K562 (cell line): ENCODE data around the gene TMEM79. TPM values are rescaled to one million over a fixed set of nuclear protein-coding genes. Genes with fewer than 3 reads are reported as not detected.
A peak's percentile ranks its signal among the peaks of the same experiment; 100 is the strongest.

ENCODE experiments used
- ATAC-seq: fragments of 200-7000 bp; cut with Tn5 transposase; 3 replicates; pipeline ENCODE4 v1.9.1; 2020; ENCODE audit warnings: moderate library complexity
- BruUV-seq: library from RNA; stranded (reverse); fragments of 400-500 nt; replicated peaks from 2 replicates; lab custom pipeline; 2021; lab: Mats Ljungman, UMichigan
- CTCF ChIA-PET: fragments of 300-600 bp; formaldehyde crosslinking; extraction: SDS; loops from one replicate; lab custom pipeline; 2021; ENCODE audit warnings: low intra/inter-chr PET ratio; lab: Yijun Ruan, JAX
- POLR2A ChIA-PET: fragments of 300-600, 350-650 bp; sonication (Branson Sonifier 250); formaldehyde crosslinking; extraction: SDS; loops from one replicate; lab custom pipeline; 2021; ENCODE audit warnings: antibody characterized with exemption, inconsistent platforms; lab: Yijun Ruan, JAX
- DNase-seq, 4 experiments: peaks; one replicate each; pipeline versions ENCODE4 v3.0.0 to v3.0.0-alpha.2; 2011 to 2018; ENCODE audit warnings: low spot score in 3 of 4, mixed read lengths in 3 of 4; ENCODE audit errors: extremely low read depth in 1 of 4
- FAIRE-seq: peaks from 2 replicates; lab custom pipeline; 2011; peaks lifted over from hg19 to GRCh38; lab: Jason Lieb, UNC
- H2AFZ ChIP-seq: 2 replicates; pipeline ENCODE4 v1.6.0; 2011; ENCODE audit warnings: low read depth, low read length, control low read depth, inconsistent platforms
- H3K27ac ChIP-seq: fragments of 200-600 bp; 3 replicates; pipeline ENCODE4 v1.8.0; 2011; ENCODE audit warnings: low read depth, mild to moderate bottlenecking, control low read depth, inconsistent platforms, low read length, moderate library complexity, mixed read lengths; ENCODE audit errors: extremely low read depth
- H3K27me3 ChIP-seq, 2 experiments: fragments of 300-600 bp in 1 of 2; 2 replicates in 1 of 2; 3 replicates in 1 of 2; pipeline versions ENCODE4 v1.6.0 to v1.8.0; 2011; ENCODE audit warnings: inconsistent platforms in 2 of 2, low read length in 2 of 2, mild to moderate bottlenecking in 1 of 2, mixed read lengths in 1 of 2, moderate library complexity in 1 of 2; ENCODE audit not compliant: control insufficient read depth in 2 of 2, insufficient read depth in 2 of 2
- H3K36me3 ChIP-seq: fragments of 300-600 bp; 3 replicates; pipeline ENCODE4 v1.8.0; 2011; ENCODE audit warnings: mild to moderate bottlenecking, low read length, inconsistent platforms; ENCODE audit not compliant: control insufficient read depth, insufficient read depth
- H3K4me1 ChIP-seq, 2 experiments: fragments of 200-600 bp in 1 of 2; replicated peaks in 1 of 2; 2 replicates in 1 of 2; 3 replicates in 1 of 2; pipeline versions ENCODE4 v1.5.1 to v1.8.0; 2011; ENCODE audit warnings: inconsistent platforms in 2 of 2, low read length in 2 of 2, mild to moderate bottlenecking in 1 of 2, mixed read lengths in 1 of 2, moderate library complexity in 1 of 2; ENCODE audit not compliant: control insufficient read depth in 2 of 2, insufficient read depth in 2 of 2
- H3K4me2 ChIP-seq: 2 replicates; pipeline ENCODE4 v1.6.1; 2011; ENCODE audit warnings: low read length, control low read depth, inconsistent platforms, mixed read lengths; ENCODE audit not compliant: insufficient read depth
- H3K4me3 ChIP-seq: fragments of 200-600 bp; sonication (generic), shearing (Covaris generic); 2 replicates; pipeline ENCODE4 v1.5.1; 2016; ENCODE audit warnings: control low read depth, inconsistent platforms
- H3K79me2 ChIP-seq: fragments of 200-600 bp; 3 replicates; pipeline ENCODE4 v1.8.0; 2011; ENCODE audit warnings: low read length, inconsistent platforms; ENCODE audit not compliant: control insufficient read depth, insufficient read depth
- H3K9ac ChIP-seq, 2 experiments: 2 replicates each; pipeline versions ENCODE4 v1.6.0 to v1.6.1; 2011; ENCODE audit warnings: low read depth in 2 of 2, low read length in 2 of 2, control low read depth in 1 of 2, inconsistent platforms in 1 of 2, mild to moderate bottlenecking in 1 of 2, mixed read lengths in 1 of 2; ENCODE audit not compliant: insufficient read depth in 1 of 2
- H3K9me1 ChIP-seq: one replicate; pipeline ENCODE4 v1.6.0; 2011; ENCODE audit warnings: inconsistent platforms, mild to moderate bottlenecking, low read length, moderate library complexity; ENCODE audit not compliant: control insufficient read depth, insufficient read depth
- H3K9me3 ChIP-seq: replicated peaks from 2 replicates; pipeline ENCODE4 v1.5.1; 2011; ENCODE audit warnings: low read depth, low read length, inconsistent platforms; ENCODE audit not compliant: control insufficient read depth, insufficient read depth
- H4K20me1 ChIP-seq: replicated peaks from 2 replicates; pipeline ENCODE4 v1.6.1; 2011; ENCODE audit warnings: low read length, inconsistent platforms, mixed read lengths; ENCODE audit not compliant: control insufficient read depth, insufficient read depth
- FUS ChIP-seq: fragments of 200-400 bp; formaldehyde crosslinking; optimal IDR thresholded peaks from 2 replicates; pipeline ENCODE3; 2017; ENCODE audit warnings: low read depth, low read length
- MAFK ChIP-seq: IDR thresholded peaks from 2 replicates; pipeline ENCODE4 v1.6.1; 2011; ENCODE audit warnings: low read length, improper control_type of control experiment
- NR4A1 ChIP-seq, 2 experiments: fragments of 250-450 bp in 1 of 2; fragments of 450-650 bp in 1 of 2; sonication (Bioruptor Pico) in 1 of 2; IDR thresholded peaks; 2 replicates each; pipeline versions ENCODE4 v1.4.0 to v1.6.1; 2016 to 2020; ENCODE audit warnings: mild to moderate bottlenecking in 2 of 2, missing compliant biosample characterization in 1 of 2, missing genetic modification characterization in 1 of 2, moderate library complexity in 1 of 2
- POLR2A ChIP-seq: fragments of 450-650 bp; conservative IDR thresholded peaks from 2 replicates; pipeline ENCODE4 v1.6.1; 2016
- POLR2AphosphoS5 ChIP-seq: IDR thresholded peaks from 2 replicates; pipeline ENCODE4 v1.6.1; 2011; ENCODE audit warnings: mild to moderate bottlenecking, low read depth, low read length, moderate library complexity; ENCODE audit not compliant: control insufficient read depth, insufficient read depth
- PRMT5 ChIP-seq: sonication (generic); formaldehyde crosslinking; IDR thresholded peaks from 2 replicates; pipeline ENCODE4 v1.5.0; 2020; ENCODE audit warnings: missing genetic modification reagents
- RAD51 ChIP-seq: fragments of 450-650 bp; IDR thresholded peaks from 2 replicates; pipeline ENCODE4 v1.7.1; 2016; ENCODE audit warnings: low read depth, mild to moderate bottlenecking, borderline replicate concordance
- RFX7 ChIP-seq: fragments of 250-450 bp; sonication (Bioruptor Pico); IDR thresholded peaks from 2 replicates; pipeline ENCODE4 v1.5.1; 2021; ENCODE audit warnings: mild to moderate bottlenecking
- U2AF2 ChIP-seq: fragments of 200-400 bp; formaldehyde crosslinking; optimal IDR thresholded peaks from 2 replicates; pipeline ENCODE3; 2017; ENCODE audit warnings: low read depth, mild to moderate bottlenecking, low read length
- UBTF ChIP-seq, 2 experiments: IDR thresholded peaks; 2 replicates each; pipeline ENCODE4 v1.6.1; 2012; ENCODE audit warnings: improper control_type of control experiment in 2 of 2, low read depth in 2 of 2, low read length in 2 of 2, borderline replicate concordance in 1 of 2
- XRCC4 ChIP-seq: IDR thresholded peaks from one replicate; pipeline ENCODE4 v1.6.1; 2011; ENCODE audit not compliant: insufficient read depth, insufficient read length; ENCODE audit errors: extremely low read depth
- ZFP36 ChIP-seq: fragments of 150-350 bp; IDR thresholded peaks from 2 replicates; pipeline ENCODE4 v1.6.1; 2018; ENCODE audit warnings: low read length, low read depth; ENCODE audit not compliant: partially characterized antibody
- ZNF780A ChIP-seq: fragments of 250-450 bp; sonication (Bioruptor Pico); IDR thresholded peaks from 2 replicates; pipeline ENCODE4 v1.5.0; 2021; ENCODE audit warnings: mild to moderate bottlenecking
- WGBS: fragments of 100-300 bp; shearing (Covaris generic); methylation state at CpG from one replicate; pipeline ENCODE4 v1.1.6; 2016; ENCODE audit warnings: low coverage, mixed read lengths; ENCODE audit not compliant: insufficient coverage; ENCODE audit errors: missing lambda C conversion rate; 5-methylcytosine and 5-hydroxymethylcytosine counted together
- in situ Hi-C: fragments of 300-500 bp; cut with MboI; formaldehyde crosslinking; loops from 4 replicates; pipeline ENCODE4 v1.15.0; 2018; ENCODE audit warnings: inconsistent platforms, mixed read lengths
- intact Hi-C: fragments of 100-400 bp; cut with micrococcal nuclease; formaldehyde crosslinking; loops from 2 replicates; pipeline ENCODE4 v1.14.2; 2022
- polyA plus RNA-seq, 8 experiments: library from polyadenylated mRNA; depleted of rRNA in 4 of 8; stranded (reverse) in 5 of 8; unstranded in 3 of 8; fragments of >200 nt; fragmentation: Nextera tagmentation in 2 of 8; fragmentation: Illumina TruSeq in 1 of 8; extraction: Ambion mirVana in 2 of 8; extraction: Trizol in 1 of 8; gene quantifications; 2 replicates each; pipeline versions ENCODE4 v1.2.1 to v1.2.3, GENCODE V29; 2011 to 2014; ENCODE audit warnings: inconsistent platforms in 1 of 8, missing spikeins in 1 of 8
- total RNA-seq, 7 experiments: library from RNA; depleted of rRNA in 6 of 7; stranded (reverse); fragments of >200 nt in 6 of 7; fragmentation: Illumina TruSeq in 2 of 7; extraction: Trizol in 2 of 7; gene quantifications; 2 replicates each; pipeline versions ENCODE4 v1.2.1 to v1.2.3, GENCODE V29; 2011 to 2021; ENCODE audit warnings: low replicate concordance in 1 of 7
- TF ChIP-seq, protein P1 (sequence below): fragments of 450-650 bp; formaldehyde crosslinking; IDR thresholded peaks from 2 replicates; pipeline ENCODE4 v1.4.0; 2020; ENCODE audit warnings: mild to moderate bottlenecking, moderate library complexity

The TMEM79 gene
- total and polyA plus RNA-seq, 9 of the 15 experiments (the other 6 are each of a cell fraction or from before 2014, with no cell fraction given), result 0.69 to 6.8 (median 4.0) TPM

- TF ChIP-seq MAFK (no peak), ZFP36 (peak; percentile 59)
Observed at GRCh38 chr1:156245451-156246232, 38.5 kb upstream of the TMEM79 start (continued).

DNA sequence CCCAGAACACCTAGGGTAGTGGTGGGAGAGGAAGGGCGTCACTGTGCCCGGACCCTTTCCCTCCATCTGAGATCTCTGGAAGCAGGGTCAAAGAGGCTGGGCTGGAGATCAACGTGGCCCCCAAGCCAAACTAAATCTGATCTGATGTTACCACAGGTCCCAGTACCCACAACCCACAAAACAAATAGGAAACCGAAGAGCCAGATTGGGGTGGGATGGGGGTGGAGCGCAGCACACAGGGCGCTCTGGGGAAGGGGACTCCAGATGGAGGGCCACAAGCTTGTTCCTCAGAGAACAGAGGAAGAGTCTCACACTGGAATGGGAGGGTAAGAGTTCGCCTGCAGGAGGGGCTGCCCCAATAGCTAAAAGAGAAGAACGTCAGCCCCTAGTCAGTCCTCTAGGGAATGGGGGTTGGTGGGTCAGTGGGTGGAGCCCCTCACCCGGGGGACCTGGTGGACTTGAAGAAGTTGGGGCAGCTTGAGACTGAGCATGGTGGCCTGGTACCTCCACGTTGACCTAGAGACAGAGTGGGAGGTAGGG lies 37.8 kb upstream of the TMEM79 start:
- Histone ChIP-seq H3K4me2 (no peak overlapping the region), H4K20me1 (no peaks in the 10 kb centered on the region; the same call in 1 of the 2 replicates), H3K27me3 (no peaks in the 10 kb centered on the region), H2AFZ (no peak overlapping the region), H3K79me2 (no peaks in the 10 kb centered on the region), H3K9me1 (peaks cover 3% of the 10 kb centered on the region), H3K4me1 (peaks cover 0 to 55% of the 10 kb centered on the region in 2 experiments; a peak in 3 of 5 replicates), H3K36me3 (peaks cover 24% of the 10 kb centered on the region; the same call in 2 of the 3 replicates), H3K9ac (peak overlapping the region in 1 of 2 experiments; percentile 83; a peak in 2 of 4 replicates), H3K9me3 (no peaks in the 10 kb centered on the region), H3K4me3 (no peak overlapping the region), H3K27ac (no peak overlapping the region)
- CTCF ChIA-PET, result no interaction called here
- WGBS, result 20% methylated on average over 10 of the region's 10 CpGs
- in situ Hi-C loops, result no loop called here
- no peak for ATAC-seq
- DNase-seq, result peak in 1 of 4 experiments; percentile 29
- intact Hi-C loops, result no loop called here
- TF ChIP-seq UBTF (IDR thresholded peaks at IDR 0.05; ENCODE audit: borderline replicate concordance in 1 of 2, low read depth in 2 of 2, low read length in 2 of 2) (no peak), RAD51 (no peak), POLR2AphosphoS5 (peak; percentile 16; the same call in 1 of the 2 replicates), ZNF780A (no peak), XRCC4 (no peak), RFX7 (CRISPR knock-in tag) (no peak), U2AF2 (no peak), NR4A1 (CRISPR knock-in tag; IDR thresholded peaks at IDR 0.05) (no peak), NR4A1 (tag; IDR thresholded peaks at IDR 0.05) (no peak), FUS (no peak), PRMT5 (CRISPR knock-in tag) (no peak), POLR2A (0 out of 2 replicates have a peak, but pooled peaks have one; percentile 2)
- TF ChIP-seq, protein P1, sequence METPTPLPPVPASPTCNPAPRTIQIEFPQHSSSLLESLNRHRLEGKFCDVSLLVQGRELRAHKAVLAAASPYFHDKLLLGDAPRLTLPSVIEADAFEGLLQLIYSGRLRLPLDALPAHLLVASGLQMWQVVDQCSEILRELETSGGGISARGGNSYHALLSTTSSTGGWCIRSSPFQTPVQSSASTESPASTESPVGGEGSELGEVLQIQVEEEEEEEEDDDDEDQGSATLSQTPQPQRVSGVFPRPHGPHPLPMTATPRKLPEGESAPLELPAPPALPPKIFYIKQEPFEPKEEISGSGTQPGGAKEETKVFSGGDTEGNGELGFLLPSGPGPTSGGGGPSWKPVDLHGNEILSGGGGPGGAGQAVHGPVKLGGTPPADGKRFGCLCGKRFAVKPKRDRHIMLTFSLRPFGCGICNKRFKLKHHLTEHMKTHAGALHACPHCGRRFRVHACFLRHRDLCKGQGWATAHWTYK (CRISPR knock-in tag), result no peak
- POLR2A ChIA-PET, result interaction anchor here (0.6 to 2.1 kb wide), 10 partner anchors 11 to 294 kb away, joined by 3 to 7 read pairs (median 4); partner anchors contain the start of gene PMF1
- no peak for FAIRE-seq
- BruUV-seq, result no TSS peak
